ENCODE data around the gene ALG3. TPM values are rescaled to one million over a fixed set of nuclear protein-coding genes. Genes with fewer than 3 reads are reported as not detected.

Gene ALG3
- total RNA-seq, 1 experiment from 2014 or later = 77.8 TPM

DNA sequence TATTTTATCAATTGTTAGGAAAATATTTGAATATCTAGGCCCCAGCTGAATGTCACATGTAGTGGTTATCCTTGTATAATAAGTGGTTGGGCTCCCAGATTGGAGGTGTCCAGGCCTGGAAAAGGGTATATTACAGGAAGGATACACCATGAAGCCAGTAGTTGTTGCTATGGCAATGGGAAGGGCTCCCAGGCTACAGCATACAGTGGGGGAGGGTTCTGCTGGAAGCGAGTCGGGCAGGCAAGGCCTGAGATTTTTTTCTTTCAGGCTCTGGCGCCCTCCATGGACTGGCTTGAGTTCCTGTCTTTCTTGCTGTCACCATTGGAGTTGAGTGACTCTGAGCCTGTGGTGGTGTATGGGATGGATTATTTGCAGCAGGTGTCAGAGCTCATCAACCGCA, 35.9 kb upstream of the ALG3 start:
- peak; percentile 72 for DNase-seq (ENCODE audit: unreplicated experiment)
- intact Hi-C loops (cut with micrococcal nuclease) = loop anchor here (5.0 to 10.0 kb wide), 2 partner anchors 32 to 820 kb away; no protein-coding TSS in a partner anchor
- TF ChIP-seq, protein P1, sequence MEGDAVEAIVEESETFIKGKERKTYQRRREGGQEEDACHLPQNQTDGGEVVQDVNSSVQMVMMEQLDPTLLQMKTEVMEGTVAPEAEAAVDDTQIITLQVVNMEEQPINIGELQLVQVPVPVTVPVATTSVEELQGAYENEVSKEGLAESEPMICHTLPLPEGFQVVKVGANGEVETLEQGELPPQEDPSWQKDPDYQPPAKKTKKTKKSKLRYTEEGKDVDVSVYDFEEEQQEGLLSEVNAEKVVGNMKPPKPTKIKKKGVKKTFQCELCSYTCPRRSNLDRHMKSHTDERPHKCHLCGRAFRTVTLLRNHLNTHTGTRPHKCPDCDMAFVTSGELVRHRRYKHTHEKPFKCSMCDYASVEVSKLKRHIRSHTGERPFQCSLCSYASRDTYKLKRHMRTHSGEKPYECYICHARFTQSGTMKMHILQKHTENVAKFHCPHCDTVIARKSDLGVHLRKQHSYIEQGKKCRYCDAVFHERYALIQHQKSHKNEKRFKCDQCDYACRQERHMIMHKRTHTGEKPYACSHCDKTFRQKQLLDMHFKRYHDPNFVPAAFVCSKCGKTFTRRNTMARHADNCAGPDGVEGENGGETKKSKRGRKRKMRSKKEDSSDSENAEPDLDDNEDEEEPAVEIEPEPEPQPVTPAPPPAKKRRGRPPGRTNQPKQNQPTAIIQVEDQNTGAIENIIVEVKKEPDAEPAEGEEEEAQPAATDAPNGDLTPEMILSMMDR (IDR thresholded peaks at IDR 0.05; ENCODE audit: unreplicated experiment) = peak; percentile 42
- ChIA-PET CTCF (interaction anchor here (0.6 to 1.3 kb wide), 3 partner anchors 18 to 340 kb away, joined by 3 to 4 read pairs (median 3); no protein-coding TSS in a partner anchor), POLR2A (no interaction called here)
- no peaks in the 10 kb centered on the region for H3K36me3 Mint-ChIP-seq (ENCODE audit: insufficient read depth, unreplicated experiment)
- peaks cover 14% of the 10 kb centered on the region for H3K27me3 Mint-ChIP-seq (ENCODE audit: insufficient read depth, unreplicated experiment)
- no TSS peak for BruUV-seq (replicated peaks)
- no peaks in the 10 kb centered on the region for H3K4me1 Mint-ChIP-seq (ENCODE audit: insufficient read depth, unreplicated experiment)
- no peak overlapping the region for H3K4me3 Mint-ChIP-seq (ENCODE audit: unreplicated experiment)
- H3K27ac Mint-ChIP-seq (ENCODE audit: low read depth, unreplicated experiment) = no peak overlapping the region
- no peaks in the 10 kb centered on the region for H3K9me3 Mint-ChIP-seq (ENCODE audit: unreplicated experiment)

GRCh38 chr3:184283681-184284080, 34.9 kb upstream of the ALG3 start:
- Mint-ChIP-seq H3K4me1 (ENCODE audit: insufficient read depth, unreplicated experiment) (no peaks in the 10 kb centered on the region), H3K4me3 (ENCODE audit: unreplicated experiment) (no peak overlapping the region), H3K36me3 (ENCODE audit: insufficient read depth, unreplicated experiment) (no peaks in the 10 kb centered on the region), H3K27ac (ENCODE audit: low read depth, unreplicated experiment) (no peak overlapping the region), H3K27me3 (ENCODE audit: insufficient read depth, unreplicated experiment) (peaks cover 19% of the 10 kb centered on the region), H3K9me3 (ENCODE audit: unreplicated experiment) (no peaks in the 10 kb centered on the region)
- intact Hi-C loops (cut with micrococcal nuclease) = loop anchor here (10.0 kb wide), 1 partner anchor 819 kb away; no protein-coding TSS in a partner anchor
- BruUV-seq (replicated peaks) = no TSS peak
- TF ChIP-seq, protein P1 (IDR thresholded peaks at IDR 0.05; ENCODE audit: unreplicated experiment) = no peak
- ChIA-PET POLR2A (interaction anchor here (0.6 kb wide), 1 partner anchor 307 kb away, joined by 3 read pairs; no protein-coding TSS in a partner anchor), CTCF (interaction anchor here (0.7 kb wide), 1 partner anchor 138 kb away, joined by 3 read pairs; no protein-coding TSS in a partner anchor)
- DNase-seq (ENCODE audit: unreplicated experiment) = no peak

- ChIA-PET CTCF (no interaction called here), POLR2A (no interaction called here)
- H3K4me1 Mint-ChIP-seq (ENCODE audit: insufficient read depth, unreplicated experiment) = no peaks in the 10 kb centered on the region
- BruUV-seq (replicated peaks) = no TSS peak
- intact Hi-C loops (cut with micrococcal nuclease) = loop anchor here (10.0 kb wide), 1 partner anchor 818 kb away; no protein-coding TSS in a partner anchor
- no peak for DNase-seq (ENCODE audit: unreplicated experiment)
- peaks cover 25% of the 10 kb centered on the region for H3K27me3 Mint-ChIP-seq (ENCODE audit: insufficient read depth, unreplicated experiment)
- no peak overlapping the region for H3K27ac Mint-ChIP-seq (ENCODE audit: low read depth, unreplicated experiment)
- H3K36me3 Mint-ChIP-seq (ENCODE audit: insufficient read depth, unreplicated experiment) = no peaks in the 10 kb centered on the region
- TF ChIP-seq, protein P1 (IDR thresholded peaks at IDR 0.05; ENCODE audit: unreplicated experiment) = no peak
- no peak overlapping the region for H3K4me3 Mint-ChIP-seq (ENCODE audit: unreplicated experiment)
- H3K9me3 Mint-ChIP-seq (ENCODE audit: unreplicated experiment) = no peaks in the 10 kb centered on the region
Measured at GRCh38 chr3:184282941-184283340, 34.2 kb upstream of the ALG3 start.

DNA sequence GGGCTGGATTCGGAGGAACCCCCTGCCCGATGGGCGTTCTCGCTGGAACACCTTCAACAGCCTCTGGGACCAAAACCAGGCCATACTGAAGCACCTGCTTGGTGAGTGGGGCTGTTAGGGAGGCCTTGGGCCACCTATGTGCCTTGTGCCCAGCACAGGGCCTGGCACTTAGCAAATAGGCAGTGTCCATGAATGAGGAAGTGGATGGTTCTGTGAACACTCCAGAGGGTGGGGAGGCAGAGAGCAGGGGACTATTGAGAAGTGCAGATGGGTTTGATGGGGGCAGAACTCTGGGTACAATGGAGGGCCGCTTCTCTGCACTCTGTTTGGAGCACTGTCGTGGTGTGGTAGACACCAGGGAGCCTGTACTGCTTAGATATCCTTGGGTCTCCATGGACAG, 28.6 kb upstream of the ALG3 start:
- no TSS peak for BruUV-seq (replicated peaks)
- ChIA-PET POLR2A (no interaction called here), CTCF (interaction anchor here (0.6 kb wide), 1 partner anchor 1520 kb away, joined by 3 read pairs; no protein-coding TSS in a partner anchor)
- intact Hi-C loops (cut with micrococcal nuclease) = no loop called here
- TF ChIP-seq, protein P1 (IDR thresholded peaks at IDR 0.05; ENCODE audit: unreplicated experiment) = no peak
- H3K4me3 Mint-ChIP-seq (ENCODE audit: unreplicated experiment) = no peak overlapping the region
- H3K36me3 Mint-ChIP-seq (ENCODE audit: insufficient read depth, unreplicated experiment) = no peaks in the 10 kb centered on the region
- no peaks in the 10 kb centered on the region for H3K4me1 Mint-ChIP-seq (ENCODE audit: insufficient read depth, unreplicated experiment)
- no peaks in the 10 kb centered on the region for H3K9me3 Mint-ChIP-seq (ENCODE audit: unreplicated experiment)
- no peak for DNase-seq (ENCODE audit: unreplicated experiment)
- no peak overlapping the region for H3K27ac Mint-ChIP-seq (ENCODE audit: low read depth, unreplicated experiment)
- peaks cover 25% of the 10 kb centered on the region for H3K27me3 Mint-ChIP-seq (ENCODE audit: insufficient read depth, unreplicated experiment)
